Measurements from ENCODE around the gene MIER2.

GRCh38 chr19:335486-336066 is 9.0 kb downstream of the MIER2 start:
- no peak for TF ChIP-seq CTCF (IDR thresholded peaks at IDR 0.05; ENCODE audit: borderline replicate concordance, extremely low read depth, low read length, poor library complexity, severe bottlenecking)
- no peak for TF ChIP-seq EZH2 (IDR thresholded peaks at IDR 0.05; ENCODE audit: borderline replicate concordance, low read depth, low read length, severe bottlenecking)
